ENCODE measurements around the gene BCL2.

BCL2 gene

DNA sequence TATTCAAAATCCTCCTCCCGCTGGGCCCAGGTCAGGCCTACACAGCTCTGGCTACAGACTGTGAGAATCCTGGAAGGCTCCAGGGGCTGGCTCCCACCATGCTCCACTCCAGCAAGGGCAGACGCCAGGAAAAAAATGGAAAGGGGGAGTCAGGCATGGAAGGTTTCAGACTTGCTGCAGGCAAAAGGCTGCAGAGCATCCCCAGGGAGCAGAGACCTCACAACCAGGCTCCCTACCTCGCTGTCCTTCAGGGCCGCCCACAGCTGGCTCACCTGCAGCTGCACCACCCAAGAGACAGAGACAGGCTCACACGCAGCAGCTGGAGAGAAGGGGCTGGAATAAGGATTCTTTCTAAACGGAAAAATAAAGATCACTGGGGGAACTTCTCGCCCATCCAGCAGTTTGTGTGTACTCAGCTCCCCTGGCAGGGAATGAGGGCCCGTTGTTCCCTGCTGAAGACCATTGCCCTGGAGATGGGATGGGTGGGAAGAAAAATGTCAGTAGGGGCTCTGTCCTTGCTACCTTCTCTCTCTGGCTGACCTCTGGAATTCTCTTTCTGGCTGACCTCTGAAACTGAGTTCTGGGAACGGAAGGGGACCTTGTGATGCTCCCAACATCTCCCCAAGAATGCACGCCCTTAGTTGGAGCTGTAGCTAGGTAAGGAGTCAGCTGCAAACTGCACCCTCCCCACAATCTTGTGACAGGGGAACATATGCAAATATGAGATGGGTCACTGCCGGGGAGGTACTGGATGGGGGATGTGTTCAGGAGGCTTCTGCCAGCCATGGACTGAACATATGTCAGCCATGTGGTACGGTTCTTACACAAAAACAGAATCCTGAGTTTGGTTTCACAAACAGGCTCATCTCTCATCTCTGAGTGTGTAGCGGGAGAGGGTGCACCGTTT, 34.5 kb downstream of the BCL2 start:
- DNase-seq = no peak

DNA sequence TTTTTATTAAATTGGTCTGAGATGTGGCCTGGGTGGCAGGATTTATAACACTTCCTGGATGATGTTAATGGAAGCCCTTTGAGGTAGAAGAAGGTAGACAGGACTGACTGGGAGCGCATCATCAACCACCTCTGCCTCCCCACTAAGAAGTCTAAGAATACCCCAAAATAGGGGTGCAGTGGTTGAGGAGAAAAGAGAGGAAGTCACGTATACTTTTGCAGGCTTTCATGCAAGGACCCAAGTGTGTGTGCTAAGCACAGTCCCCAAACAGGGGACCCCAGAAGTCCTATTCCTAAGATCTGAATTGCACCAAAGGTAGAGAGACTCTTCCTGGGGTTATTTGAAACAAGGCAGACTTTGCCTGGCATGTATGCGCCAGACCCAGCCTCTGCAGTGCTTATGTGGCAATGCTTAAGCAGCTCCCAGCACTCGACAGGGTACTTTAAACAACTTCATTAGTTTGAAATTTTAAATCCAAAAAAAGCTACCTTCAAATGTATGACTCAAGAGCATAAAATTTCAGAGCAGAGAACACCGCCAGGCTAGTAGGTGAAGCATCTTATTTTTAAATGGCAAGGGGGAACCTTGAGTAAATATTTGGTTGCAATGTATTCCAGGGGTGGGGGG, 35.3 kb downstream of the BCL2 start:
- DNase-seq = no peak

- no peak for DNase-seq
Observed at GRCh38 chr18:63283305-63284094, 36.1 kb downstream of the BCL2 start.

DNA sequence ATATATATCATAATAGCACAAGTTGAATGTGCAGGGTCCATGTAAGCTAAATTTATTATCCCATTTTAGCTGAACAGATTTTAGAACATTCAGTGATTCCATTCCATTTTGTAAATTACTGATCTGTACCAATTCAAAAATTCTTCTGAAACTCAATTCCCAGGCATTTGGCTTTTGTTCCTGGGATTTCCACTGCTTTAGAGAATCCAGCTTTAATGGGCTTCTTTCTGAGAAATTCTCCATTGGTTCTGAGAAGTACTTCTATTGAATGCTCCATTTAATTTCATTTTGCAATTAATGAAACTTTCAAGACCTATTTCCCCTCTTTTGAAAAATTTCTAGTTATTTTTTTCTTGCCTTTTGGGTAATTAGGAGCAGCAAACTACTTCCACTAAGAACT, 36.8 kb downstream of the BCL2 start:
- DNase-seq = no peak

DNA sequence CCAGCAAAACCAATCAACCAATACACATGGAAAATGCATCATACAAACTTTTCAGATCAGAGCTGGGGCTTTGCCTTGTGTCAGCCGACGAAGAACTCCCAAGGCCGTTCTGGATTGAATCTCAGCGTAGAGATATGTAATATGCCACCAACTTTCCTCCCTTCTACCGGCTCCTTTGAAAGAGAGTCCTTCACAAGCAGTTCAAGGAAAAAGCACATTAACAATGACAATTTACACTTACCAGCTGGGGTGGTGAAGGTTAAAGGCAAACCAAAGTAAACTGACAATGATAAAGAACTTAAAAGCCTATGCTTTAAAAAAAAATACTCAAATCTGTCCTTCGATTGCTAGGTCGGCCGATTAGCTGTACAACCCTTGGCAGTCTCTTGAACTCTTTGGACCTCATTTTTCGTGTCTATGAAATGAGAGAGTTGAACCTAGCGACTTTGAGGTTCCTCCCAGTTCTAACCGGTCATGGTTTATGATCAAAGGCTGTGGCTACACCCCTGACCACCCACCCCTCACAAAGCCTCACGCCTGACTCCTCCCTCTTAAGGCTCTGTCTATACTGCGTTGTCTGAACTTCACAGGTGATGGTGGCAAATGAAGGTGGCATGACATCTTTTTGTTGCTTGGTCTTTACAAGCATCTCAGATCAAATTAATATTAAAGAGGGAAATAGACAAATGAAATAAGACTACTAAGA, 46.2 kb downstream of the BCL2 start:
- DNase-seq = no peak

- no peak for DNase-seq
Observed at GRCh38 chr18:63272638-63273037, 46.9 kb downstream of the BCL2 start.

GRCh38 chr18:63271881-63272299, 47.7 kb downstream of the BCL2 start:
- peak; percentile 64 to 68 for DNase-seq

DNA sequence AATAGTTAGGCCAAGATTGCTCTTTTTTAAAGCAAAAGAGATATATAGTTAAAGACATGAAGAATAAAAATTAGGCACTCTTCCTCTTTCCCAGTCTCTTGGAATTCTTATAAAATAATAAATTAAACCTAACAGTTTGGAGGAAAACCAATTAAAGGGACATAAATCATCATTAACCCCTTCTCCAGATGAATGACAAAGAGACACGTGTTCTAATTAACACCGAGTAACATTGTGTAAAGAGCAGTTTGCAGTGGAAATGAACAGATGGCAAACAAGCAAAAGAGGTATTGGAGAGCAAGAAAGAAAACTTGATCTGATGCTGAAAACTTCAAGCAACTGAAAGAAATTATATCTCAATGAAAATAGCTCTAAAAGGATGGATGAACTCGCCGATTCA, 48.4 kb downstream of the BCL2 start:
- DNase-seq = no peak

DNA sequence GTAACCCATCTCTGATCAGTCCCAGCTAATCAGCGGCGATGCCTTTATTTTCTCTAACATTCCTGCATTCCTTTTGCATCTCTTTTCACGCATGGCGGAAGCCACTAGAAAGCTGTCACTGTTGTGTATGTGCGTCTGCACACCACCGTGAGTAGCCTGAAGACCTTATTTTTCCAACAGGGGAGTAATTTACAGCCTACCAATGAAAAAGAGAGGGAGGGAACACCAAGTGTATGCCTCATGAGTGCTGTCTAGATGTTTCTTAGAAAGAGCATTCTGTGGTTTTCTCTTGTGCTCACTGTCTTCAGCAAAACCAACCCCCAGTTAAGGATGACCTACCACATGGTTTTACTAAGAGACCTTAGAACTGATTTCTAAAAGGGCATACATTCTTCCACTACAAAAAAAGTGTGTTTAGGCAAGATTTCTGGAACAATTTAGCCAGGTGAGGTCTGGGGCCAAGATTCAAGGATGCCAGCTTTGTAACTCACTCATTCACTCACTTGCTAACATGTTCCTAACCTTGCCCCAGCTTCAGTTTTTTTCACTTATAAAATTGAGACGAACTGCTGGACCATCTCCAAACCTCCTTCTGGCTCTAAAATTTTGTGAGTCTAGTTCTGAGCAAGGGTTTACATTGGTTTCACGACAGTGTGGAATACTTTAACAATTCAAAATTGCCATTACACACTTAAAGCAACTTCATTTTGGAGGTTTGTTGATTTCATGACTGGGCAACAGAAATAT, 51.4 kb downstream of the BCL2 start:
- DNase-seq = no peak

GRCh38 chr18:63266888-63267790, 52.4 kb downstream of the BCL2 start:
- peak; percentile 14 to 16 for DNase-seq

- no peak for DNase-seq
Observed at GRCh38 chr18:63265326-63265725, 54.2 kb downstream of the BCL2 start.

DNA sequence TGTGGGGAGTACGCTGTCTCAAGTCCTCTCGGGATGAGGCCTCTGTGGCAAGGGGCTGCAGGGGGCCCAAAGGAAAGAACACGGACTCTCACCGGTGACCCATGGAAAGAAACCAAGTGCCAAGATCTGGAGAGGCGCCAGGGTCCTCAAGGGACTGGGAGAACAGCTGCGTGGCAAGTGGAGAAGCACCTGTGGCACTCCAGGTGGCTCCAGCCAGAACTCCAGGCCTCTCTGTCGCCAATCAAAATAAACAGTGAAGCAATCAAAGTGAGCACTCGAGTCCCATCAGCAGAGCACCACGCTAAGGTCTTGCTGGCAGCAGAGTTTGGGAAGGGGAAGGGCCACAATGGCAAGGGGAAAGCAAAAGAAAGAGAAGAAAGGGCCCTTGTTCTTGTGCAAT, 54.7 kb downstream of the BCL2 start:
- no peak for DNase-seq

- DNase-seq = no peak
Observed at GRCh38 chr18:63263444-63263843, 56.1 kb downstream of the BCL2 start.

DNA sequence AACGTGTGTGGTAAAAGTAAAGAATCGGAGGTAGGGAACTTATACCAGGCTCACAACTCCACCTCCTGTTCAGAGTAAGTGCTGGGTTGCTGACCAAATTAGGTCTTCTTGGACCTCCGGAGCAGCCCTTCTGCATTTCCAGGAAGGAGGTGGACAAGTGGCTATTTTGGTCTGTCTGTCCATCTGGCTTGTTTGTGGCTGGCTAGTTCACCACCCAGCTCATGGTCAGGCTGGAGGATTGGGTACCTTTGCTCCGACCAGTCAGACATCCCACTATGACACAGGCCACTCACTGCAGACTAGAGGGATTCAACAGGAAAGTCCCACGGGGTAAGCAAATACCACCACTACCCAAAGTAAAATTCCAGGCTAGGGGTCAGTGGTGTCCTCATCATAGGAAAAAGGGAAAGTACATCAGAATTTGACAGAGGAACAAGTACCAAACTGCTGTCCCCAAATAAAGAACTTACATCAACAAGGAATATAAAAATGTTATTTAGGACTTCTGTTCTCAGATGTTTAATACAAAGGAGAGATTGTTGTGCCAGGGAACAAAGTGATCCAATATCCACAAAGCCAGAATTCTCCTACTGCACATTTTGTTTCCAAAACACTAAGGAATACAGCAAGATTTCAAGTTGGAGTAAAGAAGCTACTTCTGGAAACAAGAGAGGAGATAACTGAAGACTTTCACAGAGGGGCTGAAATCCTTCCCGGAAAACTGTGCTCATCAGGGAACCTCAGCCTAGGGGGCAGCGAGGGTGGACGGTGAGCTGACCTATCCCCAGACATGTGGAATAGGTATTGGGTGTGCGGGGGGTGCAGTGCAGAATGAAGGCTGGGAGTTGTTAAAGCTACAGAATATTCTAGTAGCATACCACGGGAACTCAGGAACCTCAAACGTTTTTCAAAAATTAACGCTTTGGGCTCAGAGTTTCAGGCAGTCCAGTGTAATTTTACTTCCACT, 56.9 kb downstream of the BCL2 start:
- DNase-seq = no peak

DNA sequence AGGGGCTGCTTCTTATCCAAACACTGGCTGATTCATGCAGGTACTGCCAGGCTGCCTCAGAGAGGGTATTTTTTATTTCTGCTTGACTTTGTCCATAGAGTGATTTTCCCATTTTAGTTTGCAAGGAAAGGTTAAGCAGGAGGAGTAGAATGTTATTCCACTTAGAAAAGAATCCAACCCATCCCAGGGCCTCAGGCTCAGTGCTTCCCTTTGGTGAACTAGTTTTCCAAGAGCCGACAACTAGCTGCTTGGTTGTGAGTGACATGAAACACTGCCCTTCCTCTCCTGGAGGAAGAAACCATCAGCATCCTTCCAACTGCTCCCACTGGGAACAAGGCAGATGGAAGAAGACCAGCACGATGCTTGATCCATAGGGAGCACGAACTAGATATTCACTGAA, 58.5 kb downstream of the BCL2 start:
- DNase-seq = no peak

GRCh38 chr18:63260380-63260754, 59.2 kb downstream of the BCL2 start:
- DNase-seq = no peak

DNA sequence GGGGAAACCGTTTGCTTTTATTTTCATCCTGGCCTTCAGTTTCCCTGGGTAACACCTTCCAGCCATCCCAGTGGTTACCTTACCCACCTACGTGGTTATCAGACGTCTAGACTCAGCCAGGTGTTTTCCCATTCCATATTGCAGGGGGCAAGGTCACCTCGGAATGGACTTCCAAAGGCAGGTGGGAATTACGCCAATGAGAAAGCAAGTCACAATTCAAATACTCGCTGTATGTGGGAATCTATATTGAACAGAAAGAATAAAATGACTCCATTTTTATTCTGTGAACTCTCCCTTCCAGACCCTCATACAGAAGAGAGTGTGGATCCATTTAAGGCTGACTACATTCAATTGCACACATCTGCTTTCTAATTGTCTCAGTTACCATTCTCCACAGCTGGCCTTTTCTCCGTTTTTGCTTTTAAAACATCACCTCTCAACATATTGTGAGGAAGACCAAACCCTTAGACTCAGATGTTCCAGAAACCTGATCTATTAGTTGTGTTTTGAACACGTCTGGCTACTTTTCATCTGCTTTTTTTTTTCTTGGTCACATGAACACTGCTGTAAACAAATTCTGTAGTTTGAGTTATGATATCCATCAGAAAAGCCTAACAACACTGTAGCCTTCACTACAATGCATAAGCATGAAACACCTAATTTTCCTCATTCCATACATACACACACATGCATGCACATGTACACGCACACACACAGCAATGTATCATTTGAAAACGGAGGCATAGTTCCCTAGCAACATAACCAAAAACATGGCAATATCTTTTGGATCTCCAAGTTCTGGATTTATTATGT, 59.8 kb downstream of the BCL2 start:
- no peak for DNase-seq

- DNase-seq = no peak
Observed at GRCh38 chr18:63258749-63259566, 60.6 kb downstream of the BCL2 start.
